HEK293 (cell line): ENCODE results near the gene GABPB1.
A peak's percentile ranks its signal among the peaks of the same experiment; 100 is the strongest.

Source experiments
- CTCF ChIA-PET: fragments of 350-600 bp; formaldehyde crosslinking; extraction: SDS; loops from one replicate; lab custom pipeline; 2021; ENCODE audit warnings: antibody characterized with exemption; lab: Yijun Ruan, JAX
- POLR2A ChIA-PET: fragments of 300-600 bp; formaldehyde crosslinking; extraction: SDS; loops from one replicate; lab custom pipeline; 2020; ENCODE audit warnings: antibody characterized with exemption, inconsistent platforms; lab: Yijun Ruan, JAX
- H3K27ac ChIP-seq: fragments of 200-500 bp; sonication (Bioruptor generic); 2 replicates; pipeline ENCODE4 v1.5.1; 2014; ENCODE audit warnings: low read depth, low read length, control low read depth, inconsistent platforms; ENCODE audit errors: extremely low read depth
- H3K36me3 ChIP-seq, 2 experiments: fragments of 200-500 bp in 1 of 2; sonication (Bioruptor generic) in 1 of 2; 1 replicate in 1 of 2; 2 replicates in 1 of 2; pipeline ENCODE4 v1.5.1; 2014 to 2017; ENCODE audit warnings: inconsistent platforms in 2 of 2, low read length in 2 of 2; ENCODE audit not compliant: control insufficient read depth in 2 of 2, insufficient read depth in 1 of 2
- H3K4me1 ChIP-seq: fragments of 200-500 bp; sonication (Bioruptor generic); 2 replicates; pipeline ENCODE4 v1.5.1; 2014; ENCODE audit warnings: mild to moderate bottlenecking, low read length, inconsistent platforms; ENCODE audit not compliant: control insufficient read depth, insufficient read depth
- H3K4me3 ChIP-seq: 2 replicates; pipeline ENCODE4 v1.5.1; 2011; ENCODE audit warnings: low read depth, mild to moderate bottlenecking, control low read depth, low read length, moderate library complexity
- H3K9me3 ChIP-seq: fragments of 200-500 bp; sonication (Bioruptor generic); 2 replicates; pipeline ENCODE4 v1.5.1; 2014; ENCODE audit warnings: low read depth, low read length, inconsistent platforms; ENCODE audit not compliant: control insufficient read depth, insufficient read depth
- KLF9 ChIP-seq: fragments of 450-650 bp; formaldehyde crosslinking; IDR thresholded peaks from 2 replicates; pipeline ENCODE4 v1.5.1; 2016; ENCODE audit warnings: missing biosample characterization, missing genetic modification characterization, low read depth
- MZF1 ChIP-seq: fragments of 450-650 bp; formaldehyde crosslinking; IDR thresholded peaks from 2 replicates; pipeline ENCODE4 v1.5.1; 2017; ENCODE audit warnings: missing biosample characterization, missing genetic modification characterization, borderline replicate concordance
- REPIN1 ChIP-seq: fragments of 450-650 bp; formaldehyde crosslinking; IDR thresholded peaks from 2 replicates; pipeline ENCODE4 v1.5.1; 2017; ENCODE audit warnings: missing biosample characterization, missing genetic modification characterization, low read depth
- ZBTB8A ChIP-seq: fragments of 450-650 bp; formaldehyde crosslinking; IDR thresholded peaks from 2 replicates; pipeline ENCODE4 v1.5.1; 2016; ENCODE audit warnings: missing biosample characterization, missing genetic modification characterization
- ZEB2 ChIP-seq: fragments of 450-650 bp; formaldehyde crosslinking; IDR thresholded peaks from 2 replicates; pipeline ENCODE4 v1.5.1; 2016; ENCODE audit warnings: missing biosample characterization, missing genetic modification characterization
- ZNF121 ChIP-seq: fragments of 450-650 bp; formaldehyde crosslinking; IDR thresholded peaks from 2 replicates; pipeline ENCODE4 v1.5.1; 2016; ENCODE audit warnings: missing biosample characterization, missing genetic modification characterization
- ZNF23 ChIP-seq: fragments of 450-650 bp; formaldehyde crosslinking; IDR thresholded peaks from 2 replicates; pipeline ENCODE4 v1.5.1; 2016; ENCODE audit warnings: missing biosample characterization, missing genetic modification characterization, borderline replicate concordance
- ZNF302 ChIP-seq: fragments of 450-650 bp; formaldehyde crosslinking; IDR thresholded peaks from 2 replicates; pipeline ENCODE4 v1.5.1; 2016; ENCODE audit warnings: missing biosample characterization, missing genetic modification characterization, low read depth
- ZNF350 ChIP-seq: fragments of 450-650 bp; formaldehyde crosslinking; IDR thresholded peaks from 2 replicates; pipeline ENCODE4 v1.5.0; 2017; ENCODE audit warnings: missing biosample characterization, mild to moderate bottlenecking, missing genetic modification characterization
- ZNF366 ChIP-seq: fragments of 450-650 bp; formaldehyde crosslinking; conservative IDR thresholded peaks from 2 replicates; pipeline ENCODE4 v1.5.1; 2016; ENCODE audit warnings: missing biosample characterization, missing genetic modification characterization
- ZNF571 ChIP-seq: fragments of 450-650 bp; formaldehyde crosslinking; IDR thresholded peaks from 2 replicates; pipeline ENCODE4 v1.5.0; 2017; ENCODE audit warnings: missing biosample characterization, missing genetic modification characterization
- ZNF580 ChIP-seq: fragments of 450-650 bp; formaldehyde crosslinking; IDR thresholded peaks from 2 replicates; pipeline ENCODE4 v1.5.1; 2016; ENCODE audit warnings: missing biosample characterization, missing genetic modification characterization
- ZNF623 ChIP-seq: fragments of 450-650 bp; formaldehyde crosslinking; IDR thresholded peaks from 2 replicates; pipeline ENCODE4 v1.5.1; 2016; ENCODE audit warnings: missing biosample characterization, missing genetic modification characterization
- ZNF626 ChIP-seq: fragments of 450-650 bp; sonication (Bioruptor Pico); formaldehyde crosslinking; IDR thresholded peaks from 2 replicates; pipeline ENCODE4 v1.5.1; 2018; ENCODE audit warnings: missing biosample characterization, missing genetic modification characterization, inconsistent platforms
- ZNF654 ChIP-seq: fragments of 450-650 bp; formaldehyde crosslinking; IDR thresholded peaks from 2 replicates; pipeline ENCODE4 v1.5.1; 2016; ENCODE audit warnings: low read depth, missing biosample characterization, missing genetic modification characterization
- ZNF768 ChIP-seq: fragments of 450-650 bp; formaldehyde crosslinking; IDR thresholded peaks from 2 replicates; pipeline ENCODE4 v1.5.1; 2018; ENCODE audit warnings: missing biosample characterization, mild to moderate bottlenecking, missing genetic modification characterization
- ZNF830 ChIP-seq: fragments of 450-650 bp; IDR thresholded peaks from 2 replicates; pipeline ENCODE4 v1.5.0; 2018; ENCODE audit warnings: missing biosample characterization, missing genetic modification characterization, low read depth, mild to moderate bottlenecking, moderate library complexity
- ZSCAN4 ChIP-seq: fragments of 450-650 bp; formaldehyde crosslinking; IDR thresholded peaks from 2 replicates; pipeline ENCODE4 v1.5.1; 2017; ENCODE audit warnings: missing biosample characterization, missing genetic modification characterization
- TF ChIP-seq, protein P1 (sequence below): fragments of 450-650 bp; formaldehyde crosslinking; IDR thresholded peaks from 2 replicates; pipeline ENCODE4 v1.5.1; 2016; ENCODE audit warnings: missing biosample characterization, missing genetic modification characterization

GABPB1 gene

GRCh38 chr15:50318697-50319096 is 36.3 kb downstream of the GABPB1 start:
- Histone ChIP-seq H3K27ac (no peak overlapping the region), H3K4me3 (no peak overlapping the region), H3K9me3 (no peaks in the 10 kb centered on the region)
- CTCF ChIA-PET, result interaction anchor here (0.6 to 1.4 kb wide), 2 partner anchors 169 to 249 kb away, joined by 5 to 7 read pairs; no protein-coding TSS in a partner anchor
- POLR2A ChIA-PET, result no interaction called here
- TF ChIP-seq ZNF623 (tag by site-specific recombination) (no peak), ZNF302 (tag by site-specific recombination) (no peak), ZBTB8A (tag by site-specific recombination) (no peak), ZNF366 (tag by site-specific recombination) (no peak), ZNF23 (tag by site-specific recombination) (no peak), MZF1 (no peak), ZSCAN4 (no peak), ZNF768 (no peak), ZNF626 (no peak), REPIN1 (tag by site-specific recombination) (no peak)
- TF ChIP-seq, protein P1, sequence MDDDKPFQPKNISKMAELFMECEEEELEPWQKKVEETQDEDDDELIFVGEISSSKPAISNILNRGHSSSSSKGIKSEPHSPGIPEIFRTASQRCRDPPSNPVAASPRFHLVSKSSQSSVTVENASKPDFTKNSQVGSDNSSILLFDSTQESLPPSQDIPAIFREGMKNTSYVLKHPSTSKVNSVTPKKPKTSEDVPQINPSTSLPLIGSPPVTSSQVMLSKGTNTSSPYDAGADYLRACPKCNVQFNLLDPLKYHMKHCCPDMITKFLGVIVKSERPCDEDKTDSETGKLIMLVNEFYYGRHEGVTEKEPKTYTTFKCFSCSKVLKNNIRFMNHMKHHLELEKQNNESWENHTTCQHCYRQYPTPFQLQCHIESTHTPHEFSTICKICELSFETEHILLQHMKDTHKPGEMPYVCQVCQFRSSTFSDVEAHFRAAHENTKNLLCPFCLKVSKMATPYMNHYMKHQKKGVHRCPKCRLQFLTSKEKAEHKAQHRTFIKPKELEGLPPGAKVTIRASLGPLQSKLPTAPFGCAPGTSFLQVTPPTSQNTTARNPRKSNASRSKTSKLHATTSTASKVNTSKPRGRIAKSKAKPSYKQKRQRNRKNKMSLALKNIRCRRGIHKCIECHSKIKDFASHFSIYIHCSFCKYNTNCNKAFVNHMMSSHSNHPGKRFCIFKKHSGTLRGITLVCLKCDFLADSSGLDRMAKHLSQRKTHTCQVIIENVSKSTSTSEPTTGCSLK (tag by site-specific recombination), result no peak
- TF ChIP-seq, all 188 proteins: peak for 0
- Histone ChIP-seq H3K4me1 (no peaks in the 10 kb centered on the region), H3K36me3 (no peaks in the 10 kb centered on the region)

GRCh38 chr15:50315814-50316630 is 39.0 kb downstream of the GABPB1 start:
- no peak overlapping the region for H3K27ac ChIP-seq

DNA sequence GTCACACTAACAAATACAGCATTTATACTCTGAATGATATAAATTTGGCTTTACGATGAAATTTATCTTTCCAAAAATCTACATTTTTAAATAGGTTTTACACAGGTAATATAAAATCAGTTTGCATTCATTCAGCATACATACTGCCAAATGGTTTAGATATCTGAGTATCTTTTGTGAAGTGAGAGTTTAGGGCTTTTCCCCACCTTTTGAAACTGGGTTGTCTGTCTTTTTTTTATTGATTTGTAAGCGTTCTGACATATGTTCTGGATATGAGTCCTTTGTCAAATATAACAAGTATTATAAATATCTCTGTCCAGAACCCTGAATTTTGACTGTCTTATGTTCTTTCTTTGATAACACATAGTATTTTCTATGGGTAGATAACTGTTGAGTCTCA is 42.4 kb downstream of the GABPB1 start:
- ChIA-PET POLR2A (no interaction called here), CTCF (no interaction called here)
- H3K4me3 ChIP-seq, result no peak overlapping the region
- no peak overlapping the region for H3K27ac ChIP-seq
- peaks cover 0 to 4% of the 10 kb centered on the region in 2 experiments; a peak in 1 of 3 replicates for H3K36me3 ChIP-seq
- TF ChIP-seq ZNF350 (tag by site-specific recombination) (no peak), ZNF571 (tag by site-specific recombination) (no peak), ZEB2 (no peak), ZNF121 (tag by site-specific recombination) (no peak)
- no peaks in the 10 kb centered on the region for H3K4me1 ChIP-seq
- H3K9me3 ChIP-seq, result no peaks in the 10 kb centered on the region

More at GRCh38 chr15:50315814-50316630, 39.0 kb downstream of the GABPB1 start:
- H3K9me3 ChIP-seq, result no peaks in the 10 kb centered on the region
- no peak overlapping the region for H3K4me3 ChIP-seq
- ChIA-PET CTCF (interaction anchor here (0.6 to 2.6 kb wide), 26 partner anchors 9 to 1940 kb away, joined by 3 to 23 read pairs (median 4); partner anchors contain the start of gene SLC27A2), POLR2A (no interaction called here)
- H3K36me3 ChIP-seq, result no peaks in the 10 kb centered on the region
- TF ChIP-seq ZNF654 (tag by site-specific recombination) (peak; percentile 48), KLF9 (no peak), ZNF580 (tag by site-specific recombination) (no peak), ZNF830 (no peak), MZF1 (no peak)
- H3K4me1 ChIP-seq, result no peaks in the 10 kb centered on the region
